HG03565 (cell line): ENCODE measurements around the gene AMPD3.

Experiments
- ATAC-seq: cut with Tn5 transposase; IDR thresholded peaks from one replicate; pipeline ENCODE4 v1.9.1; 2021; ENCODE audit warnings: mild to moderate bottlenecking, moderate library complexity; ENCODE audit not compliant: unreplicated experiment

AMPD3 gene

GRCh38 chr11:10454878-10455631 lies at the start of gene AMPD3:
TSS of gene AMPD3 (plus strand) at chr11:10455264. CDS start at chr11:10461520, 6,256 bp downstream.
- peak; percentile 23 for ATAC-seq

DNA sequence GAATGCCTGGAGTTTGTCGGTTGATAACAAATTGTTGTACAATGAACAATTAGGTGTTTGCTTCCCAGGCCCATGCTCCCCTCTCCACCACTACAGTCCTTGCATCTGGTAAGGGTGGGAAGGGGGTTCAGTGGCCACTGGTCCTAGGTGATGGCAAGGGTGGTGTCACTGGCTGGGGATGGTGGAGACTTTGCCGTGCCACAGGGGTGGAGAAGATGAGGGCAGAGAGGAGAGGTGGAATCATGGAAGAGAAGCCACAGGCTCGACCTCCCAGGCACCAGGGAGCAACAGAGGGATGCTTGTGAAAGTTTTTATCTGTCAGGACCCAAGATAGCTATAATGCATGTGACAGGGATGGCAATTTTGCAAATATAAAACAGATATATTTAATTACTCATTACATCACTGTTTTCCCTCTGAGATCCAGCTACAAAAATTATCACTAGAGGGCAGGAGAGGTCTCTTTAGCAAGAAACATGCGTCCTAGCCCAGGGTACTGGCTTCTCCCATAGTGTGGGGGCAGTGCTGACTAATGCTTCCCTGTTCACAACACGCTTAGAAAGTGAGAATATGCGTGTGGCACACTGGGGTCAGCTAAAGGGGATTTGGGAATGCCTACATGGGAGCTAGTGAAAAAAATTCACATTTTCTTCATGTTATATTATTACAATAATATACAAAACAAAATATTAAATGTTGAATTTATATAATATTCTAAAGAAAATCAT lies 49.0 kb upstream of the AMPD3 start:
- ATAC-seq = peak; percentile 56

DNA sequence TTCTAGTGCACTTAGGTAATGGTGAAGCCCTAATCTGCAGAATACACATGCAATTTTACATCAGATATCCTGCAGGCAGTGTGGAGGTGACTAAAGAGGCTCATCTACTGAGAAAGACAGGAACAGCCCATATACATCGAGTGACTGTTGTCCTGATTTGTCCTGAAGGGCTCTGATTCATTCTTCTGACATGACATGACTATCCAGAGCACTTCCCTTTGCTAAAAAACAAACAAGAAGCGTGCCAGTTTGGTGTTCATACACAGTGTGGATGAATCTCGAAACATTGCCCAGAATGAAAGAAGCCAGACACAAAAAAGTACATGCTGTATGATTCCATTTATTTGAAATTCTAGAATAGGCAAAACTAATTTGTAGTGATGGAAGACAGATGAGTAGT lies 48.0 kb upstream of the AMPD3 start:
- ATAC-seq = no peak

DNA sequence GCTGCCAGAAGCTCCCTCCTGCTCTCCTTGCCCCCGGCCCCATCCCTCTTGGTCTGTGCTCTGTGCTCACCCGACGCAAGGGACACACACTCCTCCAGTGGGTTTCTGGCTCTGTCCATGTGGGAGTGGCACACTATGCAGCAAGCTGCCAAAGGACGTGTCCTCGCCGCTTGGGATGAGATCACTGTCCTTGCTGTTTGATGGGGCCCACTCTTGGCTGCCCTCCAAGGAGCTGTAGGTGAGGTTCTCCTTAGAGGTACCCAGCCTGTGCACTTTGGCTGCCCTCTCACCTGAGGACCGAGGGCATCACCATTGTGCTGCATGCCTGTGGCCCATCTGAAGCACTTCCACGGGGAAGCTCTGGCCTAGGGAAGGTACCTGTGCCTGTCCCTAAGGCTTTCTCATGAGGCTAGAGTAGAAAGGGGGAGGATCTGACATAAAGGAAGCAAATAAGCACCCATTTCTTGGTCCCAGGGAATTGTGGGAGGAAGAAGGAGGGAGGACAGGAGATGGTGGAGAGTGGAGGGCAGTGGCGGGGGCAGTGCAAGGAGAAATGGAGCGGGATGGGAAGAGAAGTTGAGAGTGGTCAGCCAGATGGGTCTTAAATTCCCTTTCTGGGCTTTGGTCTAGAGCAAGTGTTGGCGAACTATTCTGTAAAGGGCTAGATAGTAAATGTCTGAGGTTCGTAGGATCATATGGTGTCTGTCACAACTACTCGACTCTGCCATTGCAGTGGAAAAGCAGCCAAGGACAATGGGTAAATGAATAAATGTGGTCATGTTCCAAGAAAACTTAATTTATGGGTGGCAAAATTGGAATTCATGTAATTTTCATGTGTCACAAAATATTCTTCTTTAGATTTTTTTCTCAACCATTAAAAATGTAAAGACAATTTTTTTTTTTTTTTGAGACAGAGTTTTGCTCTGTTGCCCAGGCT lies 47.0 kb upstream of the AMPD3 start:
- ATAC-seq = no peak

- no peak for ATAC-seq
Measured at GRCh38 chr11:10409207-10409661, 45.8 kb upstream of the AMPD3 start.

- ATAC-seq = no peak
Measured at GRCh38 chr11:10410106-10410843, 44.8 kb upstream of the AMPD3 start.

GRCh38 chr11:10410844-10411200 lies 44.2 kb upstream of the AMPD3 start:
- no peak for ATAC-seq

GRCh38 chr11:10412266-10412665 lies 42.8 kb upstream of the AMPD3 start:
- ATAC-seq = no peak

DNA sequence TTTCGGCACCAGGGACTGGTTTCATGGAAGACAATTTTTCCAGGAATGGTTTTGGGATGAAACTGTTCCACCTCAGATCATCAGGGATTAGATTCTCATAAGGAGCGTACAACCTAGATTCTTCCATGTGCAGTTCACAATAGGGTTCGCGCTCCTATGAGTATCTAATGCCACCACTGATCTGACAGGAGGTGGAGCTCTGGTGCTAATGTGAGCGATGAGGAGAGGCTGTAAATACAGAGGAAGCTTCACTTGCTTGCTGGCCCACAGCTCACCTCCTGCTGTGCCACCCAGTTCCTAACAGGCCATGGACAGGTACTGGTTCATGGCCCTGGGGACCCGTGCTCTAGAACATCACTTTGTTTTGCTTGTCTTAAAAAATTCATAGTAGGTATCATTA lies 41.8 kb upstream of the AMPD3 start:
- ATAC-seq = no peak

GRCh38 chr11:10414181-10414580 lies 40.9 kb upstream of the AMPD3 start:
- ATAC-seq = no peak

DNA sequence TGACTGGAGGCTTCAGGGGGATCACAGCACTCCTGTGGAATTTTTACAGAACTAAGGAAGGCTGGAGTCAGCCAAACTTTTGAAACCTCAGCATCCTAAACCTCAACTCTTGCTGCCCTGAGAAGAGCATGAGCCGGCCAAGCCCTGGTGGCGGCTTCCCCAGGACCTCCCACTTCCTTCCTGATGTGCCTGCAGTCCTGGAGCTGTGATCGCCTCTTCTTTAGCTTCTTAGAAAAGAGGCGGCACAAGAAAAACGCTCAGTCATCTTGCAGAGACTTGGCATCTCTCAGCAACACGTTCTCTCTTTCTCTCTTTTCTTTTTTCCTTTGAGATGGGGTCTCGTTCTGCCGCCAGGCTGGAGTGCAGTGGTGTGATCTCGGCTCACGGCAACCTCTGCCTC lies 40.4 kb upstream of the AMPD3 start:
- ATAC-seq = no peak

- no peak for ATAC-seq
Measured at GRCh38 chr11:10415817-10416392, 39.2 kb upstream of the AMPD3 start.

DNA sequence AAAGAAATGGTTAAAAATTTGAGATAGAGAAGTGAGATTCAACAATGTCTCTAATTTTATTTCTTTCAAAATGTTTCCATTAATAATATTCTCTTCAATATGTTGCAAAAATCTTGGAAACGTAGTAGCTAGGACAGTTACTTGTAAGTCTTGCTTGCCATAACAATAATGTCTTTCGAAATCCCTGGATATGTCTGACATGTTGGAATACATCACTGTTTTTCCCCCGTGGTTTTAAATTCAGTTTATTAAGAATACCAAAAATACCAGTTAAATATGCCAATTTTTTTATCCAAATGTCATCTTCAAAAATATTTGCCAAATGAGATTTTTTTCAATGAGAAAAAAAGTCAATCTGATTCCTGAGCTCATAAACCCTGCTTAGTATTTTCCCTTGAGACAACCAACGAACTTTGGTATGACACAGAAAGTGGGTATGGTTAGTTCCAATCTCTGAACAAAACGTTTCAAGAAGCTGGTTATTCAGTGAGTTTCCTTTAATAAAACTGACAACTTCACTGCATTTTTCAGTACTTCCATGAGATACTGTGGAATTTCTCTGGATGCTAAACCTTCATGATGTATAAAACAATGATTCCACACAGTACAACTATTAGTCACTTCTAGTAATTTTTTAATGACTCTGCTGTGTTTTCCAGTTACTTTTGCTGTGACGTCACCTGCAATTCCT lies 36.7 kb upstream of the AMPD3 start:
- no peak for ATAC-seq

DNA sequence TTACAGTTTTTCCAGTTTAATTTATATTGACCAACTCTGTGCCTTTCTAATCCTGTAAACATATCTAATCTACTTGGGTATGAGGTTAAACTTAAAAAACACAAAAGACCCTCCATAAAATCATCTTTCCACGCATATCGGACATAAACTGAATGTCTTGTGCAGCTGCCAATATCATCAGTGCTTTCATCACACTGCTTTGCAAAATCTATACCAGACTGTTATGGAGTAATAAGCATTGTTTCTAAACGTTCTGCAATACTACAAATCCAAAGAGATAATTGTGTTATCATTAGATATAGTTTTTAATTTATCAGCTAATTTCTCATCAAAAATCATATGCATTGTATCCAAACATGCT lies 36.1 kb upstream of the AMPD3 start:
- ATAC-seq = no peak

- no peak for ATAC-seq
Measured at GRCh38 chr11:10426475-10426874, 28.6 kb upstream of the AMPD3 start.

DNA sequence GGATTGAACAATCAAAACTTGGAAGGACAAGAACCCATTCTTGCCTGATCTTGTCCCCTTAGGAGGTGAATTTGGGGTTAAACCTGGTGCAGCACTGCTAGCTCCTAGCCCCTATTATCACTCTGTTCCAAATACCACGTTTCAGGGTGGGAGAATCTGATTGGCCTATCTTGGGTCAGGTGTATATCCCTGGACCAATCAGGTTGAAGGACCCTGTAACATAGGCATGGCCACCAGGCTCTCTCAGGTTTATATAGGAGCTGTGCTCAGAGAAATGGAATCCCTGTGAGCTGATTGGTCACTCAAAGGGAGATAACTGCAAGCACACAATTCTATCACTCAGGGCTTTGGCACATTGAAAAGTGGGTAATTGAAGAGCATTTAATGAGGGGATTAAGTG lies 26.6 kb upstream of the AMPD3 start:
- ATAC-seq = no peak

DNA sequence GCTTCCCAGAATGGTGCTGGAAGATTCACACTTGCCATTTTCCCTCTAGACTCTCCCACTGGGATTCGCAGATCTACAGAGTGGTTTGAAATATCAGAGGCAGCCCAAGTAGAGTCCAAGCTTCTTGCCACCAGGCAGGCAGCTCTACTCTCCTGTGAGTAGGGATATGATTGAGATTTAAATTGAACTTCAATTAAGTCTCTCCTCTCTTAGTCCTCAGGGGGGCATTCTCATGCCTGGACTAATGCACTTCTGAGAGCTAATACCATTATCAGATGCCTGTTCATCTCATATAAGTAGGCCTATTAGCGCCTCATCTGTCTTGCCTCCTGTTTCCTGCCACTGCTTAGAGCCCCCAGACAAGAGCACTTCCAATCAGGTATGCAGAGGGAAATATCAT lies 25.5 kb upstream of the AMPD3 start:
- no peak for ATAC-seq

- no peak for ATAC-seq
Measured at GRCh38 chr11:10432493-10432892, 22.6 kb upstream of the AMPD3 start.

GRCh38 chr11:10432971-10433370 lies 22.1 kb upstream of the AMPD3 start:
- ATAC-seq = no peak

DNA sequence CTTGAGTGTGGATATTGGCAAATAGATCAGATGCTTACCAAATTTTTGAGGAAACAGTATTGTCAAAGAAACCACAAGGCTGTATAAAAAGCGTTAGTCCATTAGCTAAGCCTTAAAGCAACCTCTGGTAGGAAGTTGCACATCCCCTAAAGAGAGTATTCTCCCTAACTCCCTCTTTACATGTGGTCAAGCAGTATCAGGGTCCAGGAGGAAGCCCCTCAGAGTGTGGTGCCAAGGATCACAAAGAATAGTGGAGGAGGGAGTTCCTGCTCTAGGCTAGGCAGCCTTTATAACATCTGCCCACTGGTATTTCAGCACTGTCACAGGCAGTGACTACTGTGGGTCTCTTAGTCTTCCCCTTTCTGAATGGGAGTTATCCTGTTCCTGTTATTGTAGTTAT lies 18.8 kb upstream of the AMPD3 start:
- no peak for ATAC-seq
